DND-41 (cell line): ENCODE data around the gene PRAMEF12.

Source experiments
- EZH2 ChIP-seq: IDR thresholded peaks from 3 replicates; pipeline ENCODE4 v1.6.1; 2012; ENCODE audit warnings: borderline replicate concordance, low read depth, mild to moderate bottlenecking, moderate library complexity, low read length, inconsistent platforms; ENCODE audit not compliant: severe bottlenecking
- TF ChIP-seq, protein P1 (sequence below): IDR thresholded peaks from 2 replicates; pipeline ENCODE4 v1.5.1; 2012; ENCODE audit warnings: borderline replicate concordance, low read length, moderate library complexity, mild to moderate bottlenecking; ENCODE audit not compliant: poor library complexity, severe bottlenecking; ENCODE audit errors: extremely low read depth

DNA sequence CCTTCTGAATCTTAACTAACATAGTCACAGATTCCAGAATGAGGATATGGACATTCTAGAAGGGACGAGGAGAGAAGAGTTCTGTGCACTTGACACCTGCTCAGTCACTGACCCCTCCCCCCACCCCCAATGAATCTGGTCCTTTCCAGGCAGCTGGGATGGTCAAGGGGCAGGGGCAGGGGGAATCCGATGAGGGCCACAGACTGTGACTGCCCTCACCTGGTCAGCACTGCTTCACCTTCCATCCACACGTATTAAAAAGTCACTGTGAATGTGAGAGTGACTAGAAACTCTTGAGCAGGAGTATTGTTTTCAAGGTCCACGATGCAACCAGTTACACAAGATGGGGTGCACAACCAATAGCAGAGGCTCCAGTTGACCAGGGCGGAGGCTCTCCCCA is 9.5 kb upstream of the PRAMEF12 start:
- TF ChIP-seq, protein P1, sequence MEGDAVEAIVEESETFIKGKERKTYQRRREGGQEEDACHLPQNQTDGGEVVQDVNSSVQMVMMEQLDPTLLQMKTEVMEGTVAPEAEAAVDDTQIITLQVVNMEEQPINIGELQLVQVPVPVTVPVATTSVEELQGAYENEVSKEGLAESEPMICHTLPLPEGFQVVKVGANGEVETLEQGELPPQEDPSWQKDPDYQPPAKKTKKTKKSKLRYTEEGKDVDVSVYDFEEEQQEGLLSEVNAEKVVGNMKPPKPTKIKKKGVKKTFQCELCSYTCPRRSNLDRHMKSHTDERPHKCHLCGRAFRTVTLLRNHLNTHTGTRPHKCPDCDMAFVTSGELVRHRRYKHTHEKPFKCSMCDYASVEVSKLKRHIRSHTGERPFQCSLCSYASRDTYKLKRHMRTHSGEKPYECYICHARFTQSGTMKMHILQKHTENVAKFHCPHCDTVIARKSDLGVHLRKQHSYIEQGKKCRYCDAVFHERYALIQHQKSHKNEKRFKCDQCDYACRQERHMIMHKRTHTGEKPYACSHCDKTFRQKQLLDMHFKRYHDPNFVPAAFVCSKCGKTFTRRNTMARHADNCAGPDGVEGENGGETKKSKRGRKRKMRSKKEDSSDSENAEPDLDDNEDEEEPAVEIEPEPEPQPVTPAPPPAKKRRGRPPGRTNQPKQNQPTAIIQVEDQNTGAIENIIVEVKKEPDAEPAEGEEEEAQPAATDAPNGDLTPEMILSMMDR, result no peak
- TF ChIP-seq EZH2, result no peak
